CD14-positive monocyte (primary cell): Measurements from ENCODE around the gene HPSE2. TPM values are rescaled to one million over a fixed set of nuclear protein-coding genes. Genes with fewer than 3 reads are reported as not detected.

ENCODE experiments used
- DNase-seq, 3 donors: peaks; one replicate each; pipeline ENCODE4 v3.0.0-alpha.2; 2011 to 2022
- H2AFZ ChIP-seq: 2 replicates; pipeline ENCODE4 v1.6.0; 2012; ENCODE audit warnings: mild to moderate bottlenecking, low read depth, low read length, inconsistent platforms; ENCODE audit not compliant: insufficient read depth, poor library complexity, severe bottlenecking
- H3K27ac ChIP-seq, 2 donors: 1 replicate in 1 of 2; 2 replicates in 1 of 2; pipeline ENCODE4 v1.5.1; 2012 to 2013; ENCODE audit warnings: low read length in 2 of 2, control low read depth in 1 of 2, inconsistent platforms in 1 of 2, low read depth in 1 of 2, mild to moderate bottlenecking in 1 of 2
- H3K27me3 ChIP-seq, 2 donors: one replicate each; pipeline versions ENCODE4 v1.6.0 to v1.6.1; 2011 to 2013; ENCODE audit warnings: low read length in 2 of 2; ENCODE audit not compliant: control insufficient read depth in 2 of 2, insufficient read depth in 2 of 2
- H3K36me3 ChIP-seq, 2 donors: replicated peaks in 1 of 2; 1 replicate in 1 of 2; 2 replicates in 1 of 2; pipeline versions ENCODE4 v1.5.1 to v1.6.1; 2012 to 2013; ENCODE audit warnings: low read length in 2 of 2, control low read depth in 1 of 2, inconsistent platforms in 1 of 2, mild to moderate bottlenecking in 1 of 2; ENCODE audit not compliant: insufficient read depth in 2 of 2, control insufficient read depth in 1 of 2
- H3K4me1 ChIP-seq, 2 donors: 1 replicate in 1 of 2; 2 replicates in 1 of 2; pipeline versions ENCODE4 v1.5.1 to v1.6.1; 2012 to 2013; ENCODE audit warnings: low read length in 2 of 2, control low read depth in 1 of 2, inconsistent platforms in 1 of 2, mild to moderate bottlenecking in 1 of 2, moderate library complexity in 1 of 2; ENCODE audit not compliant: insufficient read depth in 2 of 2, control insufficient read depth in 1 of 2
- H3K4me2 ChIP-seq: replicated peaks from 2 replicates; pipeline ENCODE3; 2012; ENCODE audit warnings: low read length, moderate library complexity, mild to moderate bottlenecking; ENCODE audit not compliant: poor library complexity, severe bottlenecking; ENCODE audit errors: extremely low read depth
- H3K4me3 ChIP-seq, 3 experiments: fragments of 200-600 bp in 1 of 3; sonication (generic) in 1 of 3; replicated peaks in 1 of 3; 1 replicate in 2 of 3; 2 replicates in 1 of 3; pipeline ENCODE4 v1.5.1; 2011 to 2013; ENCODE audit warnings: low read length in 3 of 3, mild to moderate bottlenecking in 3 of 3, control low read depth in 2 of 3, low read depth in 2 of 3, inconsistent platforms in 1 of 3, moderate library complexity in 1 of 3
- H3K79me2 ChIP-seq: 2 replicates; pipeline ENCODE4 v1.6.0; 2012; ENCODE audit warnings: mild to moderate bottlenecking, control low read depth, inconsistent platforms, low read length, moderate library complexity; ENCODE audit not compliant: insufficient read depth
- H3K9ac ChIP-seq: 2 replicates; pipeline ENCODE4 v1.6.0; 2017; ENCODE audit warnings: low read length, mild to moderate bottlenecking; ENCODE audit not compliant: insufficient read depth, poor library complexity, severe bottlenecking
- H3K9me3 ChIP-seq, 2 donors: replicated peaks in 1 of 2; 1 replicate in 1 of 2; 2 replicates in 1 of 2; pipeline versions ENCODE4 v1.5.1 to v1.6.1; 2012 to 2013; ENCODE audit warnings: low read length in 2 of 2, control low read depth in 1 of 2; ENCODE audit not compliant: control insufficient read depth in 1 of 2, insufficient read depth in 1 of 2
- H4K20me1 ChIP-seq: 2 replicates; pipeline ENCODE4 v1.6.0; 2012; ENCODE audit warnings: mild to moderate bottlenecking, low read length, control low read depth, moderate library complexity; ENCODE audit not compliant: insufficient read depth
- H3K27ac Mint-ChIP-seq, 7 donors: one replicate each; pipeline ENCODE4 v1.8.0; 2020; ENCODE audit warnings: mild to moderate bottlenecking in 7 of 7, mixed read lengths in 7 of 7, moderate library complexity in 6 of 7, inconsistent platforms in 2 of 7
- H3K27me3 Mint-ChIP-seq, 3 donors: one replicate each; pipeline ENCODE4 v1.8.0; 2021 to 2022; ENCODE audit warnings: low read depth in 3 of 3, mild to moderate bottlenecking in 3 of 3, mixed read lengths in 3 of 3, moderate library complexity in 3 of 3, inconsistent platforms in 1 of 3
- H3K36me3 Mint-ChIP-seq, 2 donors: one replicate each; pipeline ENCODE4 v1.8.0; 2020; ENCODE audit warnings: mixed read lengths in 2 of 2, inconsistent platforms in 1 of 2, mild to moderate bottlenecking in 1 of 2
- H3K4me1 Mint-ChIP-seq: one replicate; pipeline ENCODE4 v1.8.0; 2020; ENCODE audit warnings: mild to moderate bottlenecking, mixed read lengths
- H3K4me3 Mint-ChIP-seq, 2 donors: one replicate each; pipeline ENCODE4 v1.8.0; 2020; ENCODE audit warnings: mild to moderate bottlenecking in 2 of 2, mixed read lengths in 2 of 2, moderate library complexity in 1 of 2
- H3K9me3 Mint-ChIP-seq, 7 donors: one replicate each; pipeline ENCODE4 v1.8.0; 2020 to 2022; ENCODE audit warnings: mixed read lengths in 7 of 7, mild to moderate bottlenecking in 6 of 7, moderate library complexity in 6 of 7, inconsistent platforms in 2 of 7
- CTCF ChIP-seq: fragments of 200-600 bp; IDR thresholded peaks from one replicate; pipeline ENCODE4 v1.8.0; 2022; ENCODE audit warnings: antibody characterized with exemption, mild to moderate bottlenecking
- WGBS: methylation state at CpG from one replicate; pipeline ENCODE4 v1.1.5; 2013; ENCODE audit warnings: missing lambda C conversion rate; ENCODE audit not compliant: insufficient coverage; 5-methylcytosine and 5-hydroxymethylcytosine counted together
- intact Hi-C, 2 donors: fragments of 100-400 bp; cut with micrococcal nuclease; formaldehyde crosslinking; loops; one replicate each; pipeline versions ENCODE4 v1.15.0 to v1.15.1; 2023
- polyA plus RNA-seq, 3 donors: library from polyadenylated mRNA; depleted of rRNA in 1 of 3; unstranded in 2 of 3; stranded (reverse) in 1 of 3; fragments of 300-500 nt in 2 of 3; fragments of >200 nt in 1 of 3; fragmentation: Illumina TruSeq in 2 of 3; gene quantifications; 1 replicate in 2 of 3; 2 replicates in 1 of 3; pipeline ENCODE4 v1.2.3, GENCODE V29; 2012 to 2021

HPSE2 gene
- polyA plus RNA-seq, 3 donors, result not detected

GRCh38 chr10:98410759-98411158, 824.9 kb downstream of the HPSE2 start:
- Histone ChIP-seq H3K27me3 (no peaks in the 10 kb centered on the region), H3K4me2 (no peak overlapping the region), H3K4me3 (no peak overlapping the region), H3K36me3 (no peaks in the 10 kb centered on the region), H3K4me1 (peaks cover 12 to 16% of the 10 kb centered on the region in 2 donors), H3K79me2 (no peaks in the 10 kb centered on the region), H3K9ac (no peak overlapping the region), H2AFZ (no peak overlapping the region), H4K20me1 (no peaks in the 10 kb centered on the region), H3K27ac (no peak overlapping the region), H3K9me3 (no peaks in the 10 kb centered on the region)
- DNase-seq, result no peak
- WGBS, result 95% methylated on average over 7 of the region's 10 CpGs
- Mint-ChIP-seq H3K4me3 (no peak overlapping the region), H3K36me3 (peaks cover 0 to 4% of the 10 kb centered on the region in 2 donors), H3K27ac (no peak overlapping the region), H3K27me3 (peaks cover 0 to 3% (median 3%) of the 10 kb centered on the region in 3 donors), H3K4me1 (peaks cover 18% of the 10 kb centered on the region), H3K9me3 (peaks cover 0 to 2% (median 0%) of the 10 kb centered on the region in 7 donors)
- intact Hi-C loops, result no loop called here
- no peak for TF ChIP-seq CTCF

- 93% methylated on average over 2 of the region's 4 CpGs for WGBS
- no peak overlapping the region for H3K9ac ChIP-seq
- no peaks in the 10 kb centered on the region for H3K36me3 ChIP-seq
- H2AFZ ChIP-seq, result no peak overlapping the region
- Mint-ChIP-seq H3K4me1 (peaks cover 13% of the 10 kb centered on the region), H3K27ac (no peak overlapping the region), H3K27me3 (peaks cover 0 to 3% (median 3%) of the 10 kb centered on the region in 3 donors), H3K36me3 (no peaks in the 10 kb centered on the region), H3K9me3 (peaks cover 0 to 2% (median 0%) of the 10 kb centered on the region in 7 donors), H3K4me3 (no peak overlapping the region)
- H3K79me2 ChIP-seq, result no peaks in the 10 kb centered on the region
- no peak overlapping the region for H3K4me2 ChIP-seq
- no peak for TF ChIP-seq CTCF
- H3K4me3 ChIP-seq, result no peak overlapping the region
- H3K27me3 ChIP-seq, result no peaks in the 10 kb centered on the region
- no peak for DNase-seq
- peaks cover 10 to 12% of the 10 kb centered on the region in 2 donors for H3K4me1 ChIP-seq
- no peaks in the 10 kb centered on the region for H3K9me3 ChIP-seq
- intact Hi-C loops, result no loop called here
- H3K27ac ChIP-seq, result no peak overlapping the region
- H4K20me1 ChIP-seq, result no peaks in the 10 kb centered on the region
These were observed 825.4 kb downstream of the HPSE2 start for GRCh38 chr10:98410135-98410743.
